ENCODE measurements around the gene LSR. TPM values are rescaled to one million over a fixed set of nuclear protein-coding genes. Genes with fewer than 3 reads are reported as not detected.

Gene LSR
- total RNA-seq, 1 donor from 2014 or later = 32.9 TPM

GRCh38 chr19:35297922-35298321 lies 49.1 kb downstream of the LSR start:
- Histone ChIP-seq H3K27me3 (no peaks in the 10 kb centered on the region), H3K4me3 (no peak overlapping the region), H3K4me1 (no peaks in the 10 kb centered on the region), H3K36me3 (no peaks in the 10 kb centered on the region), H3K9me3 (no peaks in the 10 kb centered on the region), H3K27ac (no peak overlapping the region)
- TF ChIP-seq POLR2AphosphoS5 (IDR thresholded peaks at IDR 0.05; ENCODE audit: insufficient read depth in 1 of 2, low read depth in 1 of 2) = no peak
- TF ChIP-seq CTCF (IDR thresholded peaks at IDR 0.05) = no peak
- TF ChIP-seq POLR2A (IDR thresholded peaks at IDR 0.05) = no peak
- intact Hi-C loops (cut with DNase I) = no loop called here
- DNase-seq (ENCODE audit: extremely low spot score in 2 of 2) = no peak

- TF ChIP-seq CTCF (IDR thresholded peaks at IDR 0.05) = no peak
- TF ChIP-seq POLR2AphosphoS5 (IDR thresholded peaks at IDR 0.05; ENCODE audit: insufficient read depth in 1 of 2, low read depth in 1 of 2) = no peak
- TF ChIP-seq POLR2A (IDR thresholded peaks at IDR 0.05) = no peak
- Histone ChIP-seq H3K27me3 (no peaks in the 10 kb centered on the region), H3K27ac (no peak overlapping the region), H3K9me3 (no peaks in the 10 kb centered on the region), H3K36me3 (no peaks in the 10 kb centered on the region), H3K4me3 (no peak overlapping the region), H3K4me1 (no peaks in the 10 kb centered on the region)
- no peak for DNase-seq (ENCODE audit: extremely low spot score in 2 of 2)
- intact Hi-C loops (cut with DNase I) = no loop called here
These were observed 49.8 kb downstream of the LSR start for GRCh38 chr19:35298561-35298972.

DNA sequence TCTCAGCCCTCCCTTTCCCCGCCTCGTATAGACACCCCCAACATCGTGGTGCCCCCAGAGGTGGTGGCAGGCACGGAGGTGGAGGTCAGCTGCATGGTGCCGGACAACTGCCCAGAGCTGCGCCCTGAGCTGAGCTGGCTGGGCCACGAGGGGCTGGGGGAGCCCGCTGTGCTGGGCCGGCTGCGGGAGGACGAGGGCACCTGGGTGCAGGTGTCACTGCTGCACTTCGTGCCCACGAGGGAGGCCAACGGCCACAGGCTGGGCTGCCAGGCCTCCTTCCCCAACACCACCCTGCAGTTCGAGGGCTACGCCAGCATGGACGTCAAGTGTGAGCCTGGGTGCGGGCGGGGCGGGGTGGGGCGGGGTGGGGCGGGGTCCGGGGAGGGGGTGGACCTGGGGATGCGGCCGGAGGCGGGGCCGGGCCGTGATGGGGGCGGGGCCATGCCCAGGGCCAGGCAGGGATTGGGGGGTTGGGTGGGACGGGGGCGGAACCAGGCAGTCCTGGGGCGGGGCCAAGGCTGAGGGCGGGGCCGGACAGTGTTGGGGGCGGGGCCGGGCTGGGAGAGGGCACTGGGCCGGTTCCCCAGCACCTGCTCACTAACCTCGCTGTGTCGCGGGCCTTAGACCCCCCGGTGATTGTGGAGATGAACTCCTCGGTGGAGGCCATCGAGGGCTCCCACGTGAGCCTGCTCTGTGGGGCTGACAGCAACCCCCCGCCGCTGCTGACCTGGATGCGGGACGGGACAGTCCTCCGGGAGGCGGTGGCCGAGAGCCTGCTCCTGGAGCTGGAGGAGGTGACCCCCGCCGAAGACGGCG lies 50.9 kb downstream of the LSR start:
- TF ChIP-seq POLR2AphosphoS5 (IDR thresholded peaks at IDR 0.05; ENCODE audit: insufficient read depth in 1 of 2, low read depth in 1 of 2) = no peak
- TF ChIP-seq CTCF (IDR thresholded peaks at IDR 0.05) = no peak
- TF ChIP-seq POLR2A (IDR thresholded peaks at IDR 0.05) = no peak
- intact Hi-C loops (cut with DNase I) = no loop called here
- no peak for DNase-seq (ENCODE audit: extremely low spot score in 2 of 2)
- H3K36me3 ChIP-seq = no peaks in the 10 kb centered on the region
- H3K9me3 ChIP-seq = no peaks in the 10 kb centered on the region
- no peak overlapping the region for H3K27ac ChIP-seq
- H3K4me1 ChIP-seq = no peaks in the 10 kb centered on the region
- no peaks in the 10 kb centered on the region for H3K27me3 ChIP-seq
- no peak overlapping the region for H3K4me3 ChIP-seq

GRCh38 chr19:35300339-35300649 lies 51.5 kb downstream of the LSR start:
- Histone ChIP-seq H3K27me3 (no peaks in the 10 kb centered on the region), H3K4me1 (no peaks in the 10 kb centered on the region), H3K4me3 (no peak overlapping the region), H3K27ac (no peak overlapping the region), H3K36me3 (no peaks in the 10 kb centered on the region), H3K9me3 (no peaks in the 10 kb centered on the region)
- TF ChIP-seq POLR2AphosphoS5 (IDR thresholded peaks at IDR 0.05; ENCODE audit: insufficient read depth in 1 of 2, low read depth in 1 of 2) (no peak), POLR2A (IDR thresholded peaks at IDR 0.05) (no peak), CTCF (IDR thresholded peaks at IDR 0.05) (no peak)
- intact Hi-C loops (cut with DNase I) = no loop called here
- DNase-seq (ENCODE audit: extremely low spot score in 2 of 2) = no peak

DNA sequence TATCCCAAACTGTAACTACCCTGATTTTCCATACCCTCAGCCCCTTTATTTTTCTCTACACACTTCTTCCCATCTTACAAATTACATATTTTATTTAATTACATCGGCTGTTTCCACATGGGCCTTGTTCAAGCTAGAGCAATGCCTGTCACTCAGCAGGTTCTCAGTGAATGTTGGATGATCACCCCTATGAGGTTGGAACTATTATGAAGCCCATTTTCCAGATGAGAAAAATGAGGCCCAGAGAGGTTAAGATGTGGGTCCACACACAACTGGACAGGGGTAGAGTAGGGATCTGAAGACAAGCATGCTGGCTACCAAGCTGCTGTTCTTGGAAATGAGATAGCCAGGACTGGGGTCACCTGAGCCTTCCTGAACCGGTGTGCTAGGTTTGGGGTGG lies 53.2 kb downstream of the LSR start:
- H3K27me3 ChIP-seq = no peaks in the 10 kb centered on the region
- no peak for DNase-seq (ENCODE audit: extremely low spot score in 2 of 2)
- no peak overlapping the region for H3K4me3 ChIP-seq
- intact Hi-C loops (cut with DNase I) = no loop called here
- H3K4me1 ChIP-seq = no peaks in the 10 kb centered on the region
- no peaks in the 10 kb centered on the region for H3K9me3 ChIP-seq
- TF ChIP-seq POLR2AphosphoS5 (IDR thresholded peaks at IDR 0.05; ENCODE audit: insufficient read depth in 1 of 2, low read depth in 1 of 2) (no peak), POLR2A (IDR thresholded peaks at IDR 0.05) (no peak)
- H3K27ac ChIP-seq = no peak overlapping the region
- H3K36me3 ChIP-seq = no peaks in the 10 kb centered on the region
